Epithelial cell of proximal tubule (primary cell): ENCODE data around the gene ESYT2. TPM values are rescaled to one million over a fixed set of nuclear protein-coding genes. Genes with fewer than 3 reads are reported as not detected.

Experiments used
- DNase-seq: peaks from one replicate; pipeline ENCODE4 v3.0.0-alpha.2; 2011; ENCODE audit warnings: low read depth
- H3K4me3 ChIP-seq: 2 replicates; pipeline ENCODE4 v1.5.1; 2011; ENCODE audit warnings: low read depth, mild to moderate bottlenecking, low read length
- CTCF ChIP-seq: conservative IDR thresholded peaks from 2 replicates; pipeline ENCODE4 v1.5.1; 2012; ENCODE audit warnings: low read depth, mild to moderate bottlenecking, low read length
- total RNA-seq: library from RNA; depleted of rRNA; stranded (reverse); fragments of >200 nt; gene quantifications from 2 replicates; pipeline ENCODE4 v1.2.3, GENCODE V29; 2015

The ESYT2 gene
- total RNA-seq, 1 donor from 2014 or later = 43.4 TPM

- TF ChIP-seq CTCF = no peak
- no peak for DNase-seq
Observed at GRCh38 chr7:158743219-158743618, 86.1 kb downstream of the ESYT2 start.

GRCh38 chr7:158742065-158742821 lies 87.1 kb downstream of the ESYT2 start:
- TF ChIP-seq CTCF = no peak
- no peak for DNase-seq
- H3K4me3 ChIP-seq = no peak overlapping the region

More at GRCh38 chr7:158743219-158743618, 86.1 kb downstream of the ESYT2 start:
- no peak overlapping the region for H3K4me3 ChIP-seq

- no peak for TF ChIP-seq CTCF
- no peak for DNase-seq
- no peak overlapping the region for H3K4me3 ChIP-seq
Observed at GRCh38 chr7:158741294-158741666, 88.0 kb downstream of the ESYT2 start.

GRCh38 chr7:158740657-158741293 lies 88.5 kb downstream of the ESYT2 start:
- no peak for TF ChIP-seq CTCF
- DNase-seq = no peak
- H3K4me3 ChIP-seq = no peak overlapping the region

GRCh38 chr7:158740013-158740656 lies 89.2 kb downstream of the ESYT2 start:
- DNase-seq = peak; percentile 25
- no peak overlapping the region for H3K4me3 ChIP-seq
- TF ChIP-seq CTCF = no peak

- no peak for DNase-seq
- H3K4me3 ChIP-seq = no peak overlapping the region
- TF ChIP-seq CTCF = no peak
Observed at GRCh38 chr7:158738841-158739240, 90.5 kb downstream of the ESYT2 start.
